IMR-90 (cell line): Measurements from ENCODE around the gene NKAIN4.

Experiments used
- CEBPB ChIP-seq: IDR thresholded peaks from 2 replicates; pipeline ENCODE4 v1.6.1; 2012; ENCODE audit warnings: low read depth, low read length, improper control_type of control experiment
- CHD1 ChIP-seq: IDR thresholded peaks from 2 replicates; pipeline ENCODE4 v1.6.1; 2012; ENCODE audit warnings: low read depth, low read length, improper control_type of control experiment
- CTCF ChIP-seq: conservative IDR thresholded peaks from 2 replicates; pipeline ENCODE4 v1.5.1; 2012; ENCODE audit warnings: mild to moderate bottlenecking, low read depth, low read length, improper control_type of control experiment
- MAZ ChIP-seq: IDR thresholded peaks from 2 replicates; pipeline ENCODE4 v1.6.1; 2012; ENCODE audit warnings: low read depth, mild to moderate bottlenecking, low read length, improper control_type of control experiment, moderate library complexity, borderline replicate concordance
- MXI1 ChIP-seq: IDR thresholded peaks from 2 replicates; pipeline ENCODE4 v1.6.1; 2012; ENCODE audit warnings: low read depth, mild to moderate bottlenecking, low read length, moderate library complexity, borderline replicate concordance
- NFE2L2 ChIP-seq: fragments of 150-350 bp; IDR thresholded peaks from 2 replicates; pipeline ENCODE4 v1.6.1; 2016; ENCODE audit warnings: low read depth, mild to moderate bottlenecking, low read length
- POLR2A ChIP-seq: IDR thresholded peaks from 2 replicates; pipeline ENCODE4 v1.6.1; 2012; ENCODE audit warnings: mild to moderate bottlenecking, low read depth, low read length
- RAD21 ChIP-seq: IDR thresholded peaks from 2 replicates; pipeline ENCODE4 v1.6.1; 2012; ENCODE audit warnings: low read length, improper control_type of control experiment
- RCOR1 ChIP-seq: IDR thresholded peaks from 2 replicates; pipeline ENCODE4 v1.6.1; 2012; ENCODE audit warnings: mild to moderate bottlenecking, low read length, improper control_type of control experiment; ENCODE audit not compliant: insufficient replicate concordance
- RFX5 ChIP-seq: IDR thresholded peaks from 2 replicates; pipeline ENCODE4 v1.8.0; 2012; ENCODE audit warnings: low read depth, mild to moderate bottlenecking, low read length, moderate library complexity
- SMC3 ChIP-seq: fragments of 150-350 bp; IDR thresholded peaks from 2 replicates; pipeline ENCODE4 v1.6.1; 2016; ENCODE audit warnings: low read depth, mild to moderate bottlenecking, antibody characterized with exemption, low read length, moderate library complexity
- USF2 ChIP-seq: fragments of 150-350 bp; IDR thresholded peaks from 2 replicates; pipeline ENCODE4 v1.6.1; 2017; ENCODE audit warnings: mild to moderate bottlenecking, antibody characterized with exemption, low read length, low read depth

- TF ChIP-seq CTCF (no peak), RAD21 (no peak), POLR2A (no peak), RFX5 (no peak), MAZ (no peak), RCOR1 (no peak), MXI1 (no peak), NFE2L2 (no peak), USF2 (no peak), CEBPB (no peak), SMC3 (no peak), CHD1 (no peak)
Observed at GRCh38 chr20:63228806-63229205, 25.5 kb downstream of the NKAIN4 start.
